ENCODE data around the gene SPRR4. TPM values are rescaled to one million over a fixed set of nuclear protein-coding genes. Genes with fewer than 3 reads are reported as not detected.
"Not testable (repeated sequence)": the region's sequence is repeated elsewhere in the genome, so short reads cannot be mapped to it uniquely, and the experiment has no call there.

SPRR4 gene
- total RNA-seq, 1 donor from 2014 or later, result not detected

DNA sequence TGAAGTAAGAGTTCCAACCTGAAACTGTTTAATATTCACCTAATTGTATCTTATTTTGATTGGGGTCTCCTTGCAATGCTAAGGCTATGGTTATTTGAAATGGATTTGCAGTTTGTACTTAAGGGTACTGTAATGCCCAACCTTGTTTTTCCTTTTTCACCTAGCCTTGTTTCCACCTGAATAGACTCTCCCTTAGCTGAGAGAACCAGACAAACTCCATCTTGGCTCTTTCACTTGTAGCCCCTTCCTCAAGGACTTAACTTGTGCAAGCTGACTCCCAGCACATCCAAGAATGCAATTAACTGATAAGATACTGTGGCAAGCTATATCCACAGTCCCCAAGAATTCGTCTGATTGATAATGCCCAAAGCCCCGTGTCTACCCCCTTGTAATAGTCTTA lies 51.4 kb downstream of the SPRR4 start:
- DNase-seq (ENCODE audit: low spot score), result not testable (repeated sequence)

Other genes with a start within 250 kb of the SPRR4 start
- gene KPRP, start 212.6 kb upstream of the SPRR4 start, total RNA-seq, result not detected
- not detected for gene LCE1F, start 195.5 kb upstream of the SPRR4 start, total RNA-seq
- gene LCE1E, start 184.4 kb upstream of the SPRR4 start, total RNA-seq, result not detected
- not detected for gene LCE1D, start 173.9 kb upstream of the SPRR4 start, total RNA-seq
- not detected for gene LCE1C, start 164.0 kb upstream of the SPRR4 start, total RNA-seq
- not detected for gene LCE1B, start 158.7 kb upstream of the SPRR4 start, total RNA-seq
- not detected for gene LCE1A, start 143.2 kb upstream of the SPRR4 start, total RNA-seq
- not detected for gene LCE6A, start 127.8 kb upstream of the SPRR4 start, total RNA-seq
- gene LCE7A, start 110.7 kb upstream of the SPRR4 start, total RNA-seq, result not detected
- gene SMCP, start 92.3 kb upstream of the SPRR4 start, total RNA-seq, result not detected
- not detected for gene IVL, start 62.1 kb upstream of the SPRR4 start, total RNA-seq
- not detected for gene SPRR5, start 23.4 kb upstream of the SPRR4 start, total RNA-seq
- not detected for gene SPRR1A, start 13.4 kb downstream of the SPRR4 start, total RNA-seq
- not detected for gene SPRR3, start 31.1 kb downstream of the SPRR4 start, total RNA-seq
- gene SPRR1B, start 60.6 kb downstream of the SPRR4 start, total RNA-seq, result not detected
- gene SPRR2D, start 70.5 kb downstream of the SPRR4 start, total RNA-seq, result not detected
- not detected for gene SPRR2A, start 86.9 kb downstream of the SPRR4 start, total RNA-seq
- gene SPRR2B, start 101.0 kb downstream of the SPRR4 start, total RNA-seq, result not detected
- not detected for gene SPRR2E, start 123.9 kb downstream of the SPRR4 start, total RNA-seq
- gene SPRR2F, start 142.9 kb downstream of the SPRR4 start, total RNA-seq, result not detected
- not detected for gene SPRR2G, start 180.2 kb downstream of the SPRR4 start, total RNA-seq
- gene LELP1, start 232.8 kb downstream of the SPRR4 start, total RNA-seq, result not detected
- gene PRR9, start 246.9 kb downstream of the SPRR4 start, total RNA-seq, result not detected